Natural killer cell treated with Interleukin-12 subunit alpha and Interleukin-12 subunit beta and Interleukin-15 and Interleukin-18, amount 100 ng/mL, for 72 hours (primary cell): ENCODE data around the gene POLN. TPM values are rescaled to one million over a fixed set of nuclear protein-coding genes. Genes with fewer than 3 reads are reported as not detected.

Experiments
- ATAC-seq, 2 donors: fragments of 150-1000 bp; cut with Tn5 transposase in 1 of 2; sonication (Bioruptor Pico), chemical (Tn5 transposase) in 1 of 2; 2 replicates each; pipeline ENCODE4 v1.10.0; 2021
- DNase-seq: peaks from one replicate; pipeline ENCODE4 v3.0.0; 2022; ENCODE audit warnings: low spot score
- H3K27ac Mint-ChIP-seq, 2 donors: 1 replicate in 1 of 2; 2 replicates in 1 of 2; pipeline ENCODE4 v1.8.0; 2022; ENCODE audit warnings: mixed read lengths in 2 of 2, mild to moderate bottlenecking in 1 of 2, moderate library complexity in 1 of 2
- H3K27me3 Mint-ChIP-seq, 2 donors: 1 replicate in 1 of 2; 2 replicates in 1 of 2; pipeline ENCODE4 v1.8.0; 2022; ENCODE audit warnings: mixed read lengths in 2 of 2
- H3K36me3 Mint-ChIP-seq: one replicate; pipeline ENCODE4 v1.8.0; 2022; ENCODE audit warnings: mixed read lengths
- H3K4me1 Mint-ChIP-seq, 2 donors: 1 replicate in 1 of 2; 2 replicates in 1 of 2; pipeline ENCODE4 v1.8.0; 2022; ENCODE audit warnings: low read depth in 2 of 2, mixed read lengths in 2 of 2, mild to moderate bottlenecking in 1 of 2
- H3K4me3 Mint-ChIP-seq: one replicate; pipeline ENCODE4 v1.8.0; 2022; ENCODE audit warnings: mixed read lengths
- H3K9me3 Mint-ChIP-seq: 2 replicates; pipeline ENCODE4 v1.8.0; 2022; ENCODE audit warnings: mixed read lengths
- total RNA-seq, 2 donors: library from RNA; stranded (reverse); gene quantifications; one replicate each; pipeline ENCODE4 v1.2.3, GENCODE V29; 2022

Gene POLN
- total RNA-seq, 2 donors from 2014 or later: 3.8 to 6.1 TPM

GRCh38 chr4:2125023-2125422, 116.9 kb downstream of the POLN start:
- no peak overlapping the region for H3K4me3 Mint-ChIP-seq
- no peaks in the 10 kb centered on the region for H3K36me3 Mint-ChIP-seq
- DNase-seq (no peak), ATAC-seq (no peak)
- H3K27ac Mint-ChIP-seq: no peak overlapping the region
- H3K4me1 Mint-ChIP-seq: no peaks in the 10 kb centered on the region
- no peaks in the 10 kb centered on the region for H3K9me3 Mint-ChIP-seq
- H3K27me3 Mint-ChIP-seq: peaks cover 0 to 10% of the 10 kb centered on the region in 2 donors

GRCh38 chr4:2116687-2117400, 125.1 kb downstream of the POLN start:
- Mint-ChIP-seq H3K9me3 (no peaks in the 10 kb centered on the region), H3K4me1 (no peaks in the 10 kb centered on the region), H3K36me3 (no peaks in the 10 kb centered on the region), H3K27ac (no peak overlapping the region), H3K27me3 (peaks cover 2 to 6% of the 10 kb centered on the region in 2 donors), H3K4me3 (no peak overlapping the region)
- ATAC-seq (no peak), DNase-seq (no peak)

GRCh38 chr4:2105559-2105958, 136.4 kb downstream of the POLN start:
- H3K27ac Mint-ChIP-seq: no peak overlapping the region
- H3K9me3 Mint-ChIP-seq: peaks cover 15% of the 10 kb centered on the region
- H3K36me3 Mint-ChIP-seq: peaks cover 15% of the 10 kb centered on the region
- DNase-seq: no peak
- no peak overlapping the region for H3K4me3 Mint-ChIP-seq
- H3K27me3 Mint-ChIP-seq: peaks cover 16 to 28% of the 10 kb centered on the region in 2 donors
- no peak for ATAC-seq
- H3K4me1 Mint-ChIP-seq: peaks cover 0 to 8% of the 10 kb centered on the region in 2 donors

- H3K27me3 Mint-ChIP-seq: peaks cover 9 to 25% of the 10 kb centered on the region in 2 donors
- H3K36me3 Mint-ChIP-seq: peaks cover 15% of the 10 kb centered on the region
- H3K9me3 Mint-ChIP-seq: peaks cover 15% of the 10 kb centered on the region
- peaks cover 0 to 8% of the 10 kb centered on the region in 2 donors for H3K4me1 Mint-ChIP-seq
- H3K4me3 Mint-ChIP-seq: no peak overlapping the region
- no peak for ATAC-seq
- no peak overlapping the region for H3K27ac Mint-ChIP-seq
- no peak for DNase-seq
These were observed 137.2 kb downstream of the POLN start for GRCh38 chr4:2104556-2105345.

DNA sequence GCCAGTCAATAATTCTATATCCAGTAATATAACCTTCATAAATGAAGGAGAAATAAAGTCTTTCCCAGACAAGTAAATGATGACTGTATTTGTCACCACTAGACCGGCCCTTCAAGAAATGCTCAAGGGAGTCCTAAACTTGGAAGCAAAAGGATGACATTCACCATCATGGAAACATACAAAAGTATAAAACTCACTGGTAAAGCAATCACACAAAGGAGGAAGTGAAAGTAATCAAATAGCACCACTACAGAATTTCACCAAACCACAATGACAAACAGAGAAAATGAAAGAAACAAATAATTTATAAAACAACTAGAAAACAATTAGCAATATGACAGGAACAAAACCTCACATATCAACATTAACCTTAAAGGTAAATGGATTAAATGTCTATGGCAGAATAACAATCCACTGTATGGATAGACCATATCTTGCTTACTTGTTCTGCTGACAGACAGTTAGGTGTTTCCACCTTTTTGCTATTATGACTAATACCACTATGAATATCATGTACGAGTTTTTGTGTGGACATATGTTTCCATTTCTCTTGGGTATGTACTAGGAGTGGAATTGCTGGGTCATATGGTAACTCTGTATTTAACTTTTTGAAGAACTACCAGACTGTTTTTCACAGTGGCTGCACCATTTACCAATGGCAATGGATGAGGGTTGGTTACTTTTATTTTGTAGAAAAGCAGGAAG, 137.9 kb downstream of the POLN start:
- Mint-ChIP-seq H3K9me3 (peaks cover 15% of the 10 kb centered on the region), H3K27me3 (peaks cover 9 to 26% of the 10 kb centered on the region in 2 donors), H3K27ac (no peak overlapping the region), H3K4me1 (peaks cover 0 to 8% of the 10 kb centered on the region in 2 donors), H3K36me3 (peaks cover 15% of the 10 kb centered on the region), H3K4me3 (no peak overlapping the region)
- ATAC-seq: no peak
- DNase-seq: no peak

- no peak overlapping the region for H3K27ac Mint-ChIP-seq
- peaks cover 15% of the 10 kb centered on the region for H3K9me3 Mint-ChIP-seq
- no peak overlapping the region for H3K4me3 Mint-ChIP-seq
- H3K36me3 Mint-ChIP-seq: peaks cover 15% of the 10 kb centered on the region
- DNase-seq: no peak
- ATAC-seq: no peak
- H3K27me3 Mint-ChIP-seq: peaks cover 9 to 20% of the 10 kb centered on the region in 2 donors
- peaks cover 0 to 8% of the 10 kb centered on the region in 2 donors for H3K4me1 Mint-ChIP-seq
These were observed 138.6 kb downstream of the POLN start for GRCh38 chr4:2103127-2103842.

- ATAC-seq (peak in 1 of 2 donors; percentile 24), DNase-seq (no peak)
- no peak overlapping the region for H3K27ac Mint-ChIP-seq
- H3K4me3 Mint-ChIP-seq: no peak overlapping the region
- peaks cover 15% of the 10 kb centered on the region for H3K36me3 Mint-ChIP-seq
- H3K27me3 Mint-ChIP-seq: peaks cover 10 to 18% of the 10 kb centered on the region in 2 donors
- H3K9me3 Mint-ChIP-seq: peaks cover 15% of the 10 kb centered on the region
- peaks cover 0 to 8% of the 10 kb centered on the region in 2 donors for H3K4me1 Mint-ChIP-seq
These were observed 139.7 kb downstream of the POLN start for GRCh38 chr4:2102045-2102883.

GRCh38 chr4:2101346-2102044, 140.4 kb downstream of the POLN start:
- H3K9me3 Mint-ChIP-seq: peaks cover 18% of the 10 kb centered on the region
- ATAC-seq: no peak
- DNase-seq: no peak
- no peak overlapping the region for H3K27ac Mint-ChIP-seq
- H3K4me1 Mint-ChIP-seq: peaks cover 0 to 8% of the 10 kb centered on the region in 2 donors
- peaks cover 10 to 18% of the 10 kb centered on the region in 2 donors for H3K27me3 Mint-ChIP-seq
- no peak overlapping the region for H3K4me3 Mint-ChIP-seq
- peaks cover 20% of the 10 kb centered on the region for H3K36me3 Mint-ChIP-seq

GRCh38 chr4:2096073-2096609, 145.8 kb downstream of the POLN start:
- peaks cover 4% of the 10 kb centered on the region for H3K9me3 Mint-ChIP-seq
- H3K27ac Mint-ChIP-seq: no peak overlapping the region
- peaks cover 9 to 18% of the 10 kb centered on the region in 2 donors for H3K27me3 Mint-ChIP-seq
- H3K4me3 Mint-ChIP-seq: no peak overlapping the region
- ATAC-seq (no peak), DNase-seq (no peak)
- H3K4me1 Mint-ChIP-seq: no peaks in the 10 kb centered on the region
- H3K36me3 Mint-ChIP-seq: peaks cover 9% of the 10 kb centered on the region

- H3K27ac Mint-ChIP-seq: no peak overlapping the region
- H3K4me1 Mint-ChIP-seq: no peaks in the 10 kb centered on the region
- ATAC-seq: peak; percentile 28 to 54
- peaks cover 6 to 12% of the 10 kb centered on the region in 2 donors for H3K27me3 Mint-ChIP-seq
- DNase-seq: no peak
- no peak overlapping the region for H3K4me3 Mint-ChIP-seq
- peaks cover 9% of the 10 kb centered on the region for H3K36me3 Mint-ChIP-seq
- H3K9me3 Mint-ChIP-seq: peaks cover 2% of the 10 kb centered on the region
These were observed 146.5 kb downstream of the POLN start for GRCh38 chr4:2095236-2096072.

DNA sequence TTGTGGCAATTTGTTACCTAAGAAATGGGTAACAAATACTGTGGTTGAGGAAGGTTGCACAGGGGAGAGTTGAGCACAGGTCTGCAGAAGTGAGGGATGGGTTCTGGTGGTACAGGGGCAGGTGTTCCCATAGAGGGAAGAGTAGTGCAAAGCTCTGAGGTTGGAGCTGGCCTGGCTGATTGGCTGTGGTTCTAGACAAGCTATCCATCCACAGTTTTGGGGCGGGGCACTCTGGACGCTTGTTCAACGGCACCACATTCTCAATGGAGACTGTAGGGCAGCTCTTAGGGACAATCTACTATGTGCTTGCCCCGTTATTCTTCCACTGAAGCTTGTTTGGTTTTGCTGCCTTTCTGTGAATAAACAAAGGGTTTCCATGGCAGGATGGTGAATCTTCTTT, 147.4 kb downstream of the POLN start:
- H3K27ac Mint-ChIP-seq: no peak overlapping the region
- H3K36me3 Mint-ChIP-seq: peaks cover 9% of the 10 kb centered on the region
- H3K4me3 Mint-ChIP-seq: no peak overlapping the region
- H3K9me3 Mint-ChIP-seq: peaks cover 2% of the 10 kb centered on the region
- ATAC-seq (no peak), DNase-seq (no peak)
- peaks cover 9 to 13% of the 10 kb centered on the region in 2 donors for H3K27me3 Mint-ChIP-seq
- no peaks in the 10 kb centered on the region for H3K4me1 Mint-ChIP-seq
